OCI-LY1 (cell line): Measurements from ENCODE around the gene LPAR1.

ENCODE experiments used
- CTCF ChIP-seq: fragments of 200-600 bp; sonication (generic), shearing (Covaris generic); IDR thresholded peaks from 2 replicates; pipeline ENCODE4 v1.5.1; 2017; ENCODE audit warnings: mild to moderate bottlenecking, antibody characterized with exemption, low read length, moderate library complexity, mixed read lengths
- EZH2 ChIP-seq: fragments of 200-600 bp; sonication (generic), shearing (Covaris generic); IDR thresholded peaks from 2 replicates; pipeline ENCODE4 v1.8.0; 2017; ENCODE audit warnings: borderline replicate concordance, mixed run types, mild to moderate bottlenecking, antibody characterized with exemption, low read length, moderate library complexity, mixed read lengths

- no peak for TF ChIP-seq CTCF
- no peak for TF ChIP-seq EZH2
Observed at GRCh38 chr9:110984890-110985437, 53.3 kb downstream of the LPAR1 start.
